Measurements from ENCODE around the gene PPARGC1A.

PPARGC1A gene

GRCh38 chr4:23906839-23907238, 17.0 kb upstream of the PPARGC1A start:
- no peak for DNase-seq

GRCh38 chr4:23904639-23905071, 14.8 kb upstream of the PPARGC1A start:
- DNase-seq = no peak

- DNase-seq = peak; percentile 37
Measured at GRCh38 chr4:23903859-23904438, 14.1 kb upstream of the PPARGC1A start.

DNA sequence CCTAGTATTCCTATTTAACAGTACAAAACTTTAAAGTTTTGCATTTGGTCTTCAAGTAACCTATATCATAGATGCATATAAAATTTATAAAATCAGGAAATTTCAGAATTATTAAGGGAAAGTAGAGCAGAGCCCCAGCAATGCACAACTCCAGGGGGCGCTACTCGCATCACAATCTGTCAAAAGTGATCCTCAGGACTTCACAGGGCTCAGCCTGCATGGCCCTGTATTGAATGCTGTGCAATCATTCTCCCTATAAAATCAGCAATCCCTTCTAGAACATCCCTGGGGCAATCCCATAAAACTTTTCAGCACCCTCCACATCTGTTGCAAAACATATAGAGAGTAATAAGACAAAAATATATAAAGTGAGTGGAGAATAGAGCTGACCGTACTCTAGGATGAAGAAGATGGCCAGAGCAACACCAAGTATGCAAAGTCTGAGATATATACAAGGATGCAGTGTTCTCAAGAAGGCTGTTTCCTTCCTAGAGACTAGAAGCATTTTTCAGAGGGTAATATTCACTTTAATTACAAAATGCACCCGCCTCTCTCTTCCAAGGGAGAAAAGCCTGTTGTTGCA, 12.5 kb upstream of the PPARGC1A start:
- DNase-seq = no peak

- DNase-seq = no peak
Measured at GRCh38 chr4:23900636-23901035, 10.8 kb upstream of the PPARGC1A start.

GRCh38 chr4:23899565-23899964, 9.7 kb upstream of the PPARGC1A start:
- DNase-seq = no peak

GRCh38 chr4:23897564-23898109, 7.8 kb upstream of the PPARGC1A start:
- DNase-seq = no peak

DNA sequence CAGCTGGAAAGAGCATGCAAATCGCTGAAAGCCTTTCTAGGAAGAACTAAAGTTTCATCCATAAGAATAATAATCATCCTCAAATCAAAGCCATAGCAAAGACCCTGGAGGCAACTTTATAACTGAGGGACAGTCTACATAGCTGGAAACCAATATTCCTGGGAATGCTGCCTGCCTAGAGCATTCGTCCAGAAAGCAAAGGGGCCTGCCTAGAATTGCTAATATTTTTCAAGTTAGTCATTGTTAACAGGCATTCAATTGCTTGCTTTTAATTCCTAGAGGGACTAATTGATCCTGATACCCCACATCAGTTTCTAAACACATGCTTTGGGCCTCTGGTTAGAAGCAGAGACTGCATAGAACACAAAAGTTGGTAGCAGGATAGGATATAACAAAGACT, 4.2 kb upstream of the PPARGC1A start:
- DNase-seq = no peak

GRCh38 chr4:23891064-23891421, 1.2 kb upstream of the PPARGC1A start:
- no peak for DNase-seq

- no peak for DNase-seq
Measured at GRCh38 chr4:23890369-23891063, 669 bp upstream of the PPARGC1A start.

DNA sequence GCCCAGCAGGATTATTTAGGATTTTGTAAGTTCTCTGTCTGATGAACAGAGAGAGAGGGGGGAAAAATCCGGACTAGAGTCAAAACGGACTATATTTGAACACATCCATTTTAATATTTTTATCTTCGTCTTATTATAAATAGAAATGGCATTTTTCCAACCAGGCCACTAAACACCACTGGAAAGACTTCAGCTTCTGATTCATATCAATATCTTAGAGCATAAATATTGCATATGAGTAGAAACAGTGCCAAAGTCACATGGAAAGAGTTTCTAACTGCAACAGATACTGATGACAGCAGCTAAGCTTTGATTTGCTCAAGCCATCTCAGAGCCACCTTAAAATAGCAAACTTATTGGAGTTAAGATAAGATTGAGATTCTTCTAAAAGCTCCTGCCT, 456 bp downstream of the PPARGC1A start:
- no peak for DNase-seq

GRCh38 chr4:23888421-23889319, 1.2 kb downstream of the PPARGC1A start:
- no peak for DNase-seq

DNA sequence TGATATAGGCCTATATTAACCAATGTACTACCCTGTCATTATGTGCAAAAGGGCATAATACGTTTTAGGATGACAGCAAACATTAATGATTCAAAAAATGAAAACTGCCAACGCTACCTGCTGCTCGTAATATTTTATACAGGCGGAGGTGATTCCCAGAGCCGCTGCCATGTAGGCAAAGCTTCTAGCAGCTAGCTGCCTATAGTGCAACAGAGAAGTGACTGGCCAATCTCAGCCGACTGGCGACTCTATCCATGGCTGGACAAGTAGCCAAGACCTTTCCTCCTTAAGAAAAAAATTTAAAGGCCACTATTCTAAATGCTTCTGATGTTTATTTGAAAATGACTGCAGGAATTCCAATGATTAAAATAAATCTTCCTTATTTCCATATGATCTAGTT, 1.9 kb downstream of the PPARGC1A start:
- DNase-seq = no peak

- DNase-seq = no peak
Measured at GRCh38 chr4:23887173-23887572, 2.7 kb downstream of the PPARGC1A start.

DNA sequence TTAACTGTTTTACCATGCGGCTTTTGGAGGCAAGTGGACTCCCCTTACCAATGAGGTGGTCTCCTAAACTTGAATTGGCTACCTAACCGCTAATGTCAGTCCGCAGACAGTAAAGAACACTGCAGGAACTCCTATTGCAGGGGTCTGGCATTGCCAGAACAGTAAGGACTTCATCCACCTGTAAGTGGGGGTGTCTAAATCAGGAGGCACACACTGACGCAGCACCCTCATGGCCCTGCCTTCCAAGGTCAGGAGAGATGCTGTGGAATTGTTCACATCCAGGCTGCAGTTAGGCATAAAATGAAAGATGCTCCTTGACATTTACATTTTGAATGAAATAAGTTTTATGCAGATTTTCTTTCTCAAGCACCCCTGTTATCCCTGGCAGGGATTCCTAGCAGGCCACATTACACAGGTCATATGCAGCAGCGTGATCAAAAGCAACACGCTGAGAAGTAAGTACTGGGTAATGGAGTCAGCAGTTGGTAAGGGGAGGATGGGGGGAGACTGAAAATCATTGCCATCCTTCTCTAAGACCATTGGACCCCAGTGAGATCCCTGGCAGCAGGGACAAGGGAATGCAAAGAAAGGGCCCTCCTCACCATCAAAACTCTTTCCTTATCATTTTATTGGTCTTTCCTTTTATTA, 3.8 kb downstream of the PPARGC1A start:
- DNase-seq = no peak

- no peak for DNase-seq
Measured at GRCh38 chr4:23884741-23885140, 5.1 kb downstream of the PPARGC1A start.

DNA sequence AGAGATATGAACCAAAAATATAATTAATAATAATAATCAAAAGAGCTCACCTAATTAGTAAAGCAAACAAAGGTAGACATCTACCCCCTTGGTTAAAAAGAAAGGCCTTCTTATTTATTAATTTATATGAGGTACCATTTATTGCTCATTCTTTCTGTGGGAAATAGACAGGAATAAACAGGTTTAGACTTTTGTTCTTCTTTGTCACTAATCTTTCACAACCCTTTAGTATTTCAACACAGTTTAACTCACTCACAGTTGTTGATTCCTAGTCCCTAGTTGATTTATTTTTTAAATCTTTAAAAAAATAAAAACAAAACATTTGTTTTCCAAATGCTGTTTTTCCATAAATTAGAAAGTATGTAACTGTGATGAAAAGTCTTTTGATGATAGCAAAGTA, 5.6 kb downstream of the PPARGC1A start:
- DNase-seq = no peak

DNA sequence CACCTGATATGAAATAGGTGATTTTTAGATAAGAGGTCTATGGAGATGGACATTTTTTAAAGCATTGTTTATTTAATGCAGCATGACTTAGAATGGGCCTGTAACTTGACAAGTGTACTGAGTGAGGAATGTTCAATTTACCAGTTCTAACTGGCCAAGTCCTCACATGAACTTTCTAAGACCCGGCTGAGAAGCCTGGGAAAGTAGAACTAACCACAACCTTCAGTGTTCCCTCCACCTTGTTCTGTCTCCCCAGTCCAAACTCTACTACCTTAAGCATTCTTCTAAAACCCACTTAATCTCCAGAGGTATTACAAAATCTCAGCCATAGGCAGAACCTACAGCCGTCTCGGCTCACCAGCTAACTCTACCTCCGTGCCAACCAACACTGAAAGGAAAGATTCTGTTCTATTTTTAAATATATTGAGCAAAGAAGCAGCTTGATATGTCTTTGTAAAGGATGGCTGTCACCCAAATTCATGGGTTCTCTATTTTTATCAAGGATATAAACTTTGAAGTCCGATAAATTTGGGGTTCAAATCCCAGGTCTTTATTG, 6.8 kb downstream of the PPARGC1A start:
- DNase-seq = no peak

GRCh38 chr4:23881674-23882337, 8.0 kb downstream of the PPARGC1A start:
- DNase-seq = no peak

GRCh38 chr4:23881052-23881501, 8.8 kb downstream of the PPARGC1A start:
- no peak for DNase-seq

- no peak for DNase-seq
Measured at GRCh38 chr4:23878912-23879732, 10.7 kb downstream of the PPARGC1A start.

Data from NCI-H774 (cell line).